IMR-90 (cell line): Measurements from ENCODE around the gene CERS6. TPM values are rescaled to one million over a fixed set of nuclear protein-coding genes. Genes with fewer than 3 reads are reported as not detected.

ENCODE experiments used
- ATAC-seq: fragments of 200-7000 bp; cut with Tn5 transposase; 2 replicates; pipeline ENCODE4 v1.9.1; 2020; ENCODE audit warnings: low read depth, mild to moderate bottlenecking, moderate library complexity
- BruUV-seq: library from RNA; stranded (reverse); fragments of 400-500 nt; replicated peaks from 2 replicates; lab custom pipeline; 2021; lab: Mats Ljungman, UMichigan
- CTCF ChIA-PET: fragments of 300-600 bp; formaldehyde crosslinking; extraction: SDS; loops from one replicate; lab custom pipeline; 2021; ENCODE audit warnings: antibody characterized with exemption; lab: Yijun Ruan, JAX
- POLR2A ChIA-PET: fragments of 300-600 bp; sonication (Branson Sonifier 250); formaldehyde crosslinking; loops from one replicate; lab custom pipeline; 2022; ENCODE audit warnings: antibody characterized with exemption; ENCODE audit not compliant: unreplicated experiment; lab: Charles Lee
- DNase-seq: peaks from one replicate; pipeline ENCODE4 v3.0.0; 2013
- H2AFZ ChIP-seq: replicated peaks from 2 replicates; pipeline ENCODE3; 2013; ENCODE audit warnings: low read length, mild to moderate bottlenecking; ENCODE audit not compliant: poor library complexity
- H2AK5ac ChIP-seq: 2 replicates; pipeline ENCODE4 v1.6.1; 2013; ENCODE audit warnings: low read depth, low read length, inconsistent platforms
- H2AK9ac ChIP-seq: replicated peaks from 2 replicates; pipeline ENCODE3; 2013; ENCODE audit warnings: mild to moderate bottlenecking, low read depth, low read length, moderate library complexity; ENCODE audit not compliant: poor library complexity
- H2BK120ac ChIP-seq: 2 replicates; pipeline ENCODE4 v1.6.1; 2013; ENCODE audit warnings: low read depth, low read length, inconsistent platforms
- H2BK15ac ChIP-seq: 3 replicates; pipeline ENCODE4 v1.6.1; 2013; ENCODE audit warnings: low read depth, low read length, inconsistent platforms
- H2BK20ac ChIP-seq: 2 replicates; pipeline ENCODE4 v1.6.1; 2013; ENCODE audit warnings: low read depth, mild to moderate bottlenecking, inconsistent platforms, low read length, moderate library complexity
- H2BK5ac ChIP-seq: 2 replicates; pipeline ENCODE4 v1.6.1; 2013; ENCODE audit warnings: mild to moderate bottlenecking, low read depth, low read length, inconsistent platforms; ENCODE audit not compliant: poor library complexity, severe bottlenecking
- H3K14ac ChIP-seq: replicated peaks from 2 replicates; pipeline ENCODE4 v1.6.1; 2013; ENCODE audit warnings: low read depth, low read length, inconsistent platforms
- H3K18ac ChIP-seq: 2 replicates; pipeline ENCODE4 v1.6.1; 2013; ENCODE audit warnings: low read depth, low read length, control low read depth
- H3K23ac ChIP-seq: 2 replicates; pipeline ENCODE4 v1.6.1; 2013; ENCODE audit warnings: low read depth, low read length, inconsistent platforms
- H3K27ac ChIP-seq: 2 replicates; pipeline ENCODE4 v1.5.1; 2013; ENCODE audit warnings: mild to moderate bottlenecking, control low read depth, low read length; ENCODE audit not compliant: insufficient read depth
- H3K27me3 ChIP-seq: 2 replicates; pipeline ENCODE4 v1.6.1; 2013; ENCODE audit warnings: low read length; ENCODE audit not compliant: control insufficient read depth, insufficient read depth
- H3K36me3 ChIP-seq: 2 replicates; pipeline ENCODE4 v1.6.1; 2013; ENCODE audit warnings: low read length, mixed read lengths; ENCODE audit not compliant: control insufficient read depth, insufficient read depth
- H3K4ac ChIP-seq: 2 replicates; pipeline ENCODE4 v1.6.1; 2013; ENCODE audit warnings: low read depth, low read length, inconsistent platforms
- H3K4me1 ChIP-seq: 2 replicates; pipeline ENCODE4 v1.6.1; 2013; ENCODE audit warnings: low read length, mixed read lengths; ENCODE audit not compliant: control insufficient read depth, insufficient read depth
- H3K4me2 ChIP-seq: 2 replicates; pipeline ENCODE4 v1.6.1; 2013; ENCODE audit warnings: low read depth, mild to moderate bottlenecking, control low read depth, low read length, moderate library complexity
- H3K4me3 ChIP-seq: 2 replicates; pipeline ENCODE4 v1.5.1; 2013; ENCODE audit warnings: low read depth, mild to moderate bottlenecking, control low read depth, low read length, moderate library complexity; ENCODE audit not compliant: insufficient read depth
- H3K56ac ChIP-seq: 2 replicates; pipeline ENCODE4 v1.6.1; 2013; ENCODE audit warnings: low read length, inconsistent platforms; ENCODE audit not compliant: insufficient read depth; ENCODE audit errors: extremely low read depth
- H3K79me1 ChIP-seq, 2 experiments: 2 replicates each; pipeline ENCODE4 v1.6.1; 2013; ENCODE audit warnings: low read length in 2 of 2, inconsistent platforms in 1 of 2, low read depth in 1 of 2
- H3K9ac ChIP-seq: 2 replicates; pipeline ENCODE4 v1.6.1; 2013; ENCODE audit warnings: low read depth, low read length, control low read depth
- H3K9me1 ChIP-seq: 2 replicates; pipeline ENCODE4 v1.6.1; 2013; ENCODE audit warnings: low read length, inconsistent platforms; ENCODE audit not compliant: insufficient read depth
- H3K9me3 ChIP-seq: 2 replicates; pipeline ENCODE4 v1.6.1; 2013; ENCODE audit warnings: low read length; ENCODE audit not compliant: control insufficient read depth, insufficient read depth
- H4K20me1 ChIP-seq: 2 replicates; pipeline ENCODE4 v1.6.1; 2013; ENCODE audit warnings: low read length, inconsistent platforms; ENCODE audit not compliant: insufficient read depth
- H4K5ac ChIP-seq: 2 replicates; pipeline ENCODE4 v1.6.1; 2013; ENCODE audit warnings: mild to moderate bottlenecking, low read depth, low read length, control low read depth
- H4K8ac ChIP-seq, 2 experiments: 2 replicates each; pipeline ENCODE4 v1.6.1; 2013; ENCODE audit warnings: low read depth in 2 of 2, low read length in 2 of 2, control low read depth in 1 of 2, inconsistent platforms in 1 of 2
- H4K91ac ChIP-seq: 2 replicates; pipeline ENCODE4 v1.6.1; 2013; ENCODE audit warnings: low read depth, low read length, inconsistent platforms; ENCODE audit not compliant: insufficient read depth
- BHLHE40 ChIP-seq: fragments of 150-350 bp; IDR thresholded peaks from 2 replicates; pipeline ENCODE4 v1.6.1; 2016; ENCODE audit warnings: mild to moderate bottlenecking, low read depth, low read length
- CEBPB ChIP-seq: IDR thresholded peaks from 2 replicates; pipeline ENCODE4 v1.6.1; 2012; ENCODE audit warnings: low read depth, low read length, improper control_type of control experiment
- CHD1 ChIP-seq: IDR thresholded peaks from 2 replicates; pipeline ENCODE4 v1.6.1; 2012; ENCODE audit warnings: low read depth, low read length, improper control_type of control experiment
- FOS ChIP-seq: fragments of 150-350 bp; IDR thresholded peaks from 2 replicates; pipeline ENCODE4 v1.6.1; 2016; ENCODE audit warnings: low read depth, low read length
- MAFK ChIP-seq: IDR thresholded peaks from 2 replicates; pipeline ENCODE4 v1.6.1; 2012; ENCODE audit warnings: low read depth, low read length, improper control_type of control experiment
- MAZ ChIP-seq: IDR thresholded peaks from 2 replicates; pipeline ENCODE4 v1.6.1; 2012; ENCODE audit warnings: low read depth, mild to moderate bottlenecking, low read length, improper control_type of control experiment, moderate library complexity, borderline replicate concordance
- MXI1 ChIP-seq: IDR thresholded peaks from 2 replicates; pipeline ENCODE4 v1.6.1; 2012; ENCODE audit warnings: low read depth, mild to moderate bottlenecking, low read length, moderate library complexity, borderline replicate concordance
- NFE2L2 ChIP-seq: fragments of 150-350 bp; IDR thresholded peaks from 2 replicates; pipeline ENCODE4 v1.6.1; 2016; ENCODE audit warnings: low read depth, mild to moderate bottlenecking, low read length
- POLR2A ChIP-seq: IDR thresholded peaks from 2 replicates; pipeline ENCODE4 v1.6.1; 2012; ENCODE audit warnings: mild to moderate bottlenecking, low read depth, low read length
- RAD21 ChIP-seq: IDR thresholded peaks from 2 replicates; pipeline ENCODE4 v1.6.1; 2012; ENCODE audit warnings: low read length, improper control_type of control experiment
- RCOR1 ChIP-seq: IDR thresholded peaks from 2 replicates; pipeline ENCODE4 v1.6.1; 2012; ENCODE audit warnings: mild to moderate bottlenecking, low read length, improper control_type of control experiment; ENCODE audit not compliant: insufficient replicate concordance
- RFX5 ChIP-seq: IDR thresholded peaks from 2 replicates; pipeline ENCODE4 v1.8.0; 2012; ENCODE audit warnings: low read depth, mild to moderate bottlenecking, low read length, moderate library complexity
- SMC3 ChIP-seq: fragments of 150-350 bp; IDR thresholded peaks from 2 replicates; pipeline ENCODE4 v1.6.1; 2016; ENCODE audit warnings: low read depth, mild to moderate bottlenecking, antibody characterized with exemption, low read length, moderate library complexity
- WGBS, 2 experiments: methylation state at CpG; one replicate each; pipeline versions ENCODE4 v1.1.5 to v1.1.7; 2013; ENCODE audit warnings: missing lambda C conversion rate in 2 of 2; ENCODE audit not compliant: insufficient read length in 1 of 2; ENCODE audit errors: extremely low coverage in 2 of 2; 5-methylcytosine and 5-hydroxymethylcytosine counted together
- dilution Hi-C: fragments of 300-500 bp; cut with HindIII; formaldehyde crosslinking; loops from one replicate; pipeline ENCODE4 v1.14.3; 2018; ENCODE audit warnings: low sequenced_read_pairs; ENCODE audit not compliant: unreplicated experiment
- in situ Hi-C: fragments of 300-500 bp; cut with MboI; formaldehyde crosslinking; loops from 3 replicates; pipeline ENCODE4 v1.14.3; 2019; ENCODE audit warnings: low sequenced_read_pairs, inconsistent platforms, mixed read lengths
- intact Hi-C: fragments of 100-400 bp; cut with micrococcal nuclease; formaldehyde crosslinking; loops from 2 replicates; pipeline ENCODE4 v1.10.0; 2022
- polyA plus RNA-seq, 3 experiments: library from polyadenylated mRNA; depleted of rRNA; stranded (reverse); fragments of >200 nt; gene quantifications; 2 replicates each; pipeline ENCODE4 v1.2.3, GENCODE V29; 2012; ENCODE audit warnings: low replicate concordance in 1 of 3
- total RNA-seq: library from RNA; depleted of rRNA; stranded (reverse); fragments of >200 nt; gene quantifications from 2 replicates; pipeline ENCODE4 v1.2.3, GENCODE V29; 2012
- TF ChIP-seq, protein P1 (sequence below): fragments of 150-350 bp; IDR thresholded peaks from 2 replicates; pipeline ENCODE4 v1.6.1; 2017; ENCODE audit warnings: mild to moderate bottlenecking, antibody characterized with exemption, low read length, low read depth
- TF ChIP-seq, protein P2 (sequence below): conservative IDR thresholded peaks from 2 replicates; pipeline ENCODE4 v1.5.1; 2012; ENCODE audit warnings: mild to moderate bottlenecking, low read depth, low read length, improper control_type of control experiment
- TF ChIP-seq, protein P3 (sequence below): fragments of 150-350 bp; IDR thresholded peaks from 2 replicates; pipeline ENCODE4 v1.6.1; 2016; ENCODE audit warnings: low read depth, mild to moderate bottlenecking, low read length, moderate library complexity, borderline replicate concordance

CERS6 gene
- total and polyA plus RNA-seq, 2 of the 4 experiments (the other 2 are of a cell fraction): 2.1 to 5.7 TPM

DNA sequence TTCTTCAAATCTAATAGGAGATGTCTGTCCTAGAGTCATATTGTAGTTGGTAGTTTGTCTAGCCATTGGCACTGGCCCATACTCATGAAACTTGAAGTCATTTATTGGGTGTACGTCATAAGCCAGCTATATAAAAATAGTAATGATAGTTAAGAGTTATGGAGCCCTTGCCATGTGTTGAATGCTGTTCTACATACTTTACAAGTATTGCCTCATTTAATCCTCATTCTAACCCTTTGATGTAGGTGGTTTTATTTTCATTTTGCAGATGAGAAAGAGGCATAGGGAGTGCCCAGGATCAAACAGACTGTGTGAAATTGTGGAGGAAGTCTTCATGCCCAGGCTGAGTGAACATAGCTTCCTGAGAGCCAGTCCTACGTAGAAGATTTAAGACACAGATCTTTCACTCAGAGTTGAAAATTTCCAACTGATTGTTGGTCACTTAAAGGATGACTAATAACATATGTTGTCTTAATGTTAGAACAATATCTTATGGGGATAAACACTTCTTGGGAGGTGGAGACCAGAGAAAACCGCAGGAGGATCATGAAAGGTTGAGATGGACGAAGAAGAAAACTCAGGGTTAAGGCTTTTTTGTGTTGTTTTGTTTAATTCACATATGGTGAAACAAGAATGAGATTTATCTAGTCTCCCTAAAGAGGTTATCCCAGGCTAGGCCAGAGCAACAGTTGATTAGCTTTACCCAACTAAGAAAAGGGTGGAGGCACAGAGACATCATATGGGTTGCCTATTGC is 156.0 kb downstream of the CERS6 start:
- no peak for DNase-seq
- Histone ChIP-seq H3K9ac (no peak overlapping the region), H3K4me3 (no peak overlapping the region)

More for the DNA sequence above, 156.0 kb downstream of the CERS6 start:
- Histone ChIP-seq H3K4me2 (no peak overlapping the region), H3K79me1 (no peaks in the 10 kb centered on the region), H3K14ac (no peak overlapping the region), H2AK5ac (no peak overlapping the region), H3K9me3 (0 out of 2 replicates have a peak, but pooled peaks cover 3% of the 10 kb centered on the region), H3K23ac (no peak overlapping the region), H3K27ac (no peak overlapping the region), H3K18ac (no peak overlapping the region), H3K4me1 (no peaks in the 10 kb centered on the region), H4K20me1 (no peaks in the 10 kb centered on the region), H2BK120ac (no peak overlapping the region), H2BK15ac (no peak overlapping the region), H3K9me1 (no peaks in the 10 kb centered on the region; the same call in 1 of the 2 replicates), H3K4ac (no peak overlapping the region), H2AFZ (no peak overlapping the region), H4K5ac (no peak overlapping the region), H3K27me3 (no peaks in the 10 kb centered on the region), H4K8ac (no peak overlapping the region), H2BK5ac (no peak overlapping the region), H2BK20ac (no peak overlapping the region), H2AK9ac (no peak overlapping the region), H3K56ac (no peak overlapping the region), H3K36me3 (no peaks in the 10 kb centered on the region), H4K91ac (no peak overlapping the region)
- CTCF ChIA-PET: no interaction called here
- WGBS, 2 experiments: 80% methylated on average over 1 of the region's 4 CpGs; no CpG with 5 or more reads in 1 of the 2 experiments
- in situ Hi-C loops: no loop called here
- POLR2A ChIA-PET: no interaction called here
- dilution Hi-C loops: no loop called here
- TF ChIP-seq MAZ: no peak
- TF ChIP-seq, protein P1, sequence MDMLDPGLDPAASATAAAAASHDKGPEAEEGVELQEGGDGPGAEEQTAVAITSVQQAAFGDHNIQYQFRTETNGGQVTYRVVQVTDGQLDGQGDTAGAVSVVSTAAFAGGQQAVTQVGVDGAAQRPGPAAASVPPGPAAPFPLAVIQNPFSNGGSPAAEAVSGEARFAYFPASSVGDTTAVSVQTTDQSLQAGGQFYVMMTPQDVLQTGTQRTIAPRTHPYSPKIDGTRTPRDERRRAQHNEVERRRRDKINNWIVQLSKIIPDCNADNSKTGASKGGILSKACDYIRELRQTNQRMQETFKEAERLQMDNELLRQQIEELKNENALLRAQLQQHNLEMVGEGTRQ: no peak
- no peak for TF ChIP-seq MXI1
- TF ChIP-seq MAFK: no peak
- no peak for TF ChIP-seq SMC3
- no peak for TF ChIP-seq FOS
- TF ChIP-seq RCOR1: no peak
- no peak for TF ChIP-seq BHLHE40
- TF ChIP-seq RAD21: no peak
- TF ChIP-seq, protein P2, sequence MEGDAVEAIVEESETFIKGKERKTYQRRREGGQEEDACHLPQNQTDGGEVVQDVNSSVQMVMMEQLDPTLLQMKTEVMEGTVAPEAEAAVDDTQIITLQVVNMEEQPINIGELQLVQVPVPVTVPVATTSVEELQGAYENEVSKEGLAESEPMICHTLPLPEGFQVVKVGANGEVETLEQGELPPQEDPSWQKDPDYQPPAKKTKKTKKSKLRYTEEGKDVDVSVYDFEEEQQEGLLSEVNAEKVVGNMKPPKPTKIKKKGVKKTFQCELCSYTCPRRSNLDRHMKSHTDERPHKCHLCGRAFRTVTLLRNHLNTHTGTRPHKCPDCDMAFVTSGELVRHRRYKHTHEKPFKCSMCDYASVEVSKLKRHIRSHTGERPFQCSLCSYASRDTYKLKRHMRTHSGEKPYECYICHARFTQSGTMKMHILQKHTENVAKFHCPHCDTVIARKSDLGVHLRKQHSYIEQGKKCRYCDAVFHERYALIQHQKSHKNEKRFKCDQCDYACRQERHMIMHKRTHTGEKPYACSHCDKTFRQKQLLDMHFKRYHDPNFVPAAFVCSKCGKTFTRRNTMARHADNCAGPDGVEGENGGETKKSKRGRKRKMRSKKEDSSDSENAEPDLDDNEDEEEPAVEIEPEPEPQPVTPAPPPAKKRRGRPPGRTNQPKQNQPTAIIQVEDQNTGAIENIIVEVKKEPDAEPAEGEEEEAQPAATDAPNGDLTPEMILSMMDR: no peak
- TF ChIP-seq NFE2L2: no peak
- TF ChIP-seq CHD1: no peak
- TF ChIP-seq CEBPB: no peak
- TF ChIP-seq, protein P3, sequence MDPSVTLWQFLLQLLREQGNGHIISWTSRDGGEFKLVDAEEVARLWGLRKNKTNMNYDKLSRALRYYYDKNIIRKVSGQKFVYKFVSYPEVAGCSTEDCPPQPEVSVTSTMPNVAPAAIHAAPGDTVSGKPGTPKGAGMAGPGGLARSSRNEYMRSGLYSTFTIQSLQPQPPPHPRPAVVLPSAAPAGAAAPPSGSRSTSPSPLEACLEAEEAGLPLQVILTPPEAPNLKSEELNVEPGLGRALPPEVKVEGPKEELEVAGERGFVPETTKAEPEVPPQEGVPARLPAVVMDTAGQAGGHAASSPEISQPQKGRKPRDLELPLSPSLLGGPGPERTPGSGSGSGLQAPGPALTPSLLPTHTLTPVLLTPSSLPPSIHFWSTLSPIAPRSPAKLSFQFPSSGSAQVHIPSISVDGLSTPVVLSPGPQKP: no peak
- TF ChIP-seq RFX5: no peak
- TF ChIP-seq POLR2A: no peak
- BruUV-seq: no TSS peak
- no peak for ATAC-seq
- intact Hi-C loops: no loop called here
